NCI-H2171 (cell line): ENCODE measurements around the gene SRRM5.
"Not testable (repeated sequence)": the region's sequence is repeated elsewhere in the genome, so short reads cannot be mapped to it uniquely, and the experiment has no call there.

Experiments used
- DNase-seq: peaks from one replicate; lab custom pipeline; 2025; lab: John Stamatoyannopoulos, UW

SRRM5 gene

GRCh38 chr19:43638214-43638994 lies 26.5 kb downstream of the SRRM5 start:
- no peak for DNase-seq

GRCh38 chr19:43638995-43639518 lies 27.2 kb downstream of the SRRM5 start:
- no peak for DNase-seq

- DNase-seq, result peak; percentile 65
Observed at GRCh38 chr19:43639519-43640423, 27.9 kb downstream of the SRRM5 start, which contains the start of gene CADM4. TSS of gene CADM4 (minus strand) at chr19:43639850. CDS start at chr19:43639790, 60 bp downstream.

- no peak for DNase-seq
Observed at GRCh38 chr19:43640424-43640757, 28.5 kb downstream of the SRRM5 start.

GRCh38 chr19:43641333-43641732 lies 29.4 kb downstream of the SRRM5 start:
- no peak for DNase-seq

- DNase-seq, result no peak
Observed at GRCh38 chr19:43642531-43642930, 30.6 kb downstream of the SRRM5 start.

GRCh38 chr19:43643326-43643725 lies 31.4 kb downstream of the SRRM5 start:
- no peak for DNase-seq

GRCh38 chr19:43644181-43644580 lies 32.3 kb downstream of the SRRM5 start:
- DNase-seq, result no peak

GRCh38 chr19:43648633-43649032 lies 36.7 kb downstream of the SRRM5 start:
- DNase-seq, result no peak

GRCh38 chr19:43649514-43649913 lies 37.6 kb downstream of the SRRM5 start:
- no peak for DNase-seq

GRCh38 chr19:43650276-43650675 lies 38.4 kb downstream of the SRRM5 start:
- DNase-seq, result not testable (repeated sequence)

- DNase-seq, result no peak
Observed at GRCh38 chr19:43651758-43652545, 40.1 kb downstream of the SRRM5 start.

GRCh38 chr19:43652546-43652874 lies 40.6 kb downstream of the SRRM5 start:
- DNase-seq, result no peak

GRCh38 chr19:43656436-43656835 lies 44.5 kb downstream of the SRRM5 start:
- DNase-seq, result no peak

GRCh38 chr19:43658001-43658400 lies 46.1 kb downstream of the SRRM5 start:
- DNase-seq, result no peak

GRCh38 chr19:43658494-43658893 lies 46.6 kb downstream of the SRRM5 start:
- no peak for DNase-seq

GRCh38 chr19:43660301-43660970 lies 48.5 kb downstream of the SRRM5 start:
- DNase-seq, result no peak

- no peak for DNase-seq
Observed at GRCh38 chr19:43660971-43661360, 49.1 kb downstream of the SRRM5 start.

GRCh38 chr19:43662487-43662886 lies 50.6 kb downstream of the SRRM5 start:
- no peak for DNase-seq

- no peak for DNase-seq
Observed at GRCh38 chr19:43664018-43664417, 52.1 kb downstream of the SRRM5 start.
